ENCODE data around the gene NSMCE4A. TPM values are rescaled to one million over a fixed set of nuclear protein-coding genes. Genes with fewer than 3 reads are reported as not detected.

NSMCE4A gene
- total RNA-seq, 2 experiments from 2014 or later: 34.2 to 36.5 TPM

GRCh38 chr10:121983852-121984251 is 8.8 kb upstream of the NSMCE4A start:
- Mint-ChIP-seq H3K4me1 (ENCODE audit: low read depth) (no peaks in the 10 kb centered on the region), H3K4me3 (no peak overlapping the region), H3K27ac (no peak overlapping the region), H3K27me3 (peaks cover 27% of the 10 kb centered on the region), H3K9me3 (peaks cover 12% of the 10 kb centered on the region), H3K36me3 (ENCODE audit: low read depth) (peaks cover 10% of the 10 kb centered on the region)
- peaks cover 6 to 10% of the 10 kb centered on the region in 2 experiments for H3K27me3 ChIP-seq (ENCODE audit: control insufficient read depth in 1 of 2, insufficient read depth in 2 of 2, low read length in 2 of 2)
- peaks cover 17 to 22% of the 10 kb centered on the region in 2 experiments for H3K9me3 ChIP-seq (ENCODE audit: control insufficient read depth in 1 of 2, insufficient read depth in 1 of 2, low read length in 2 of 2)
- DNase-seq (no peak), ATAC-seq (ENCODE audit: poor library complexity) (no peak)
- H3K4me1 ChIP-seq (ENCODE audit: insufficient read depth, low read length): no peaks in the 10 kb centered on the region
- ChIA-PET POLR2A (no interaction called here), CTCF (no interaction called here)
- intact Hi-C loops (cut with DNase I, micrococcal nuclease): no loop called here
- H3K4me3 ChIP-seq (ENCODE audit: low read length): no peak overlapping the region
- no peak for TF ChIP-seq CTCF (IDR thresholded peaks at IDR 0.05)
- H3K36me3 ChIP-seq (ENCODE audit: insufficient read depth, low read length): no peaks in the 10 kb centered on the region
- H3K27ac ChIP-seq (ENCODE audit: low read depth in 1 of 2, low read length in 2 of 2): no peak overlapping the region

- Mint-ChIP-seq H3K4me1 (ENCODE audit: low read depth) (no peaks in the 10 kb centered on the region), H3K9me3 (peaks cover 7% of the 10 kb centered on the region), H3K27me3 (peaks cover 6% of the 10 kb centered on the region), H3K36me3 (ENCODE audit: low read depth) (peaks cover 10% of the 10 kb centered on the region), H3K4me3 (no peak overlapping the region), H3K27ac (no peak overlapping the region)
- Histone ChIP-seq H3K27me3 (ENCODE audit: control insufficient read depth in 1 of 2, insufficient read depth in 2 of 2, low read length in 2 of 2) (peaks cover 0 to 6% of the 10 kb centered on the region in 2 experiments), H3K4me1 (ENCODE audit: insufficient read depth, low read length) (no peaks in the 10 kb centered on the region), H3K27ac (ENCODE audit: low read depth in 1 of 2, low read length in 2 of 2) (no peak overlapping the region), H3K36me3 (ENCODE audit: insufficient read depth, low read length) (no peaks in the 10 kb centered on the region), H3K9me3 (ENCODE audit: control insufficient read depth in 1 of 2, insufficient read depth in 1 of 2, low read length in 2 of 2) (peaks cover 17 to 26% of the 10 kb centered on the region in 2 experiments), H3K4me3 (ENCODE audit: low read length) (no peak overlapping the region)
- no peak for TF ChIP-seq CTCF (IDR thresholded peaks at IDR 0.05)
- DNase-seq: no peak
- ChIA-PET POLR2A (no interaction called here), CTCF (no interaction called here)
- intact Hi-C loops (cut with DNase I, micrococcal nuclease): no loop called here
- no peak for ATAC-seq (ENCODE audit: poor library complexity)
These were observed 6.3 kb upstream of the NSMCE4A start for GRCh38 chr10:121981346-121981745.

GRCh38 chr10:121978511-121978910 is 3.5 kb upstream of the NSMCE4A start:
- H3K36me3 Mint-ChIP-seq (ENCODE audit: low read depth): peaks cover under 1% of the 10 kb centered on the region
- DNase-seq (peak in 1 of 14 experiments; percentile 13), ATAC-seq (ENCODE audit: poor library complexity) (no peak)
- no peak for TF ChIP-seq CTCF (IDR thresholded peaks at IDR 0.05)
- no peaks in the 10 kb centered on the region for H3K36me3 ChIP-seq (ENCODE audit: insufficient read depth, low read length)
- CTCF ChIA-PET: no interaction called here
- no peak overlapping the region for H3K27ac Mint-ChIP-seq
- H3K27me3 ChIP-seq (ENCODE audit: control insufficient read depth in 1 of 2, insufficient read depth in 2 of 2, low read length in 2 of 2): no peaks in the 10 kb centered on the region
- intact Hi-C loops (cut with DNase I, micrococcal nuclease): loop anchor here in 1 of 2 experiments (10.0 kb wide), 2 partner anchors 396 to 1036 kb away; partner anchors contain the start of gene PLEKHA1
- peaks cover 8% of the 10 kb centered on the region for H3K4me1 Mint-ChIP-seq (ENCODE audit: low read depth)
- H3K9me3 Mint-ChIP-seq: no peaks in the 10 kb centered on the region
- POLR2A ChIA-PET: no interaction called here
- H3K4me1 ChIP-seq (ENCODE audit: insufficient read depth, low read length): peaks cover 13% of the 10 kb centered on the region
- H3K4me3 Mint-ChIP-seq: no peak overlapping the region
- H3K27ac ChIP-seq (ENCODE audit: low read depth in 1 of 2, low read length in 2 of 2): no peak overlapping the region
- no peak overlapping the region for H3K4me3 ChIP-seq (ENCODE audit: low read length)
- H3K9me3 ChIP-seq (ENCODE audit: control insufficient read depth in 1 of 2, insufficient read depth in 1 of 2, low read length in 2 of 2): peaks cover 0 to 4% of the 10 kb centered on the region in 2 experiments
- H3K27me3 Mint-ChIP-seq: no peaks in the 10 kb centered on the region

All from CD4-positive, alpha-beta T cell (primary cell).